ENCODE results near the gene MYBBP1A.
A peak's percentile ranks its signal among the peaks of the same experiment; 100 is the strongest.

MYBBP1A gene

DNA sequence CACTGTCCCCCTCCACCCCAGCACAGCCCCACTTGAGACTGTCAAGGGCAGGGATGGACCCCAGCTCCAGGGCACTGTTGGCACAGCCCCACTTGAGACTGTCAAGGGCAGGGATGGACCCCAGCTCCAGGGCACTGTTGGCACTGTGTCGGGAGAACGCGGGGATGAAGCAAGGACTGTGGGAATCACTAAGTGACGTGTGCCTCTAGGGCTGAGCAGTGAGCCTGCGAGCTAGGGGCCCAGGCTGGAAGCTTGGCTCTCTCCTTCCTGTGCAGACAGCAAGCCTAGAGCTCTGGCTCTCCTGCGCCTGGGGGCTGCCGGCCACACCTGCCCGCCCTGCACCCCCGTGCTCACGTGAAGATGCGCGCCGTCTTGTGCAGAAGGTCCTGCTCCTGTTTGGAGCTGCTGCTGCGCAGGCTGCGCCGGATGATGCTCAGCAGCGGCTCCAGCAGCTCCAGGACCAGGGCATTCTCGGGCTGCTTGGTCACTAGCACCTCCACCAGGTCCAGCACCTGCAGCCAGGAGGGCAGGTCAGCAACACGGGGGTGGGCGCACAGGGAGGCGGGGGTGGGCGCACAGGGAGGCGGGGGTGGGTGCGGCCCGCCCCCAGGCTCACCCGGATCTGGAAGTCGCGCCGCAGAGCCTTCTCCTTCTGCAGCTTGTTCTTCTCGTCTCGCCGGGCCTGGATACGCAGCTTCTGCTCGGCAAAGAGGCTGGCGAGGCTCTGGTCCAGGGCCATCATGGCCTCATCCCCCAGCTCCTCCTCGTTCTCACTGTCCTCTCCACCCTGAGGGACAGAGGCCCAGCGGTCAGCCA, 10.8 kb downstream of the MYBBP1A start:
- peaks cover 56% of the 10 kb centered on the region for H3K36me3 ChIP-seq (ENCODE audit: control insufficient read depth, insufficient read depth, low read length)
- H3K27me3 ChIP-seq (replicated peaks; ENCODE audit: control insufficient read depth, insufficient read depth, low read length): no peaks in the 10 kb centered on the region
- no peak for TF ChIP-seq CTCF (IDR thresholded peaks at IDR 0.05; ENCODE audit: insufficient read depth, low read length, poor library complexity, severe bottlenecking)
- DNase-seq (ENCODE audit: extremely low read depth, insufficient read length): peak; percentile 16
- H3K4me3 ChIP-seq (replicated peaks; ENCODE audit: low read depth, low read length): no peak overlapping the region

- peak; percentile 13 for DNase-seq (ENCODE audit: extremely low read depth, insufficient read length)
- H3K27me3 ChIP-seq (replicated peaks; ENCODE audit: control insufficient read depth, insufficient read depth, low read length): no peaks in the 10 kb centered on the region
- no peak for TF ChIP-seq CTCF (IDR thresholded peaks at IDR 0.05; ENCODE audit: insufficient read depth, low read length, poor library complexity, severe bottlenecking)
- H3K4me3 ChIP-seq (replicated peaks; ENCODE audit: low read depth, low read length): no peak overlapping the region
- H3K36me3 ChIP-seq (ENCODE audit: control insufficient read depth, insufficient read depth, low read length): peaks cover 53% of the 10 kb centered on the region
Observed at GRCh38 chr17:4543557-4544026, 11.6 kb downstream of the MYBBP1A start.

- DNase-seq (ENCODE audit: extremely low read depth, insufficient read length): peak; percentile 8
- H3K36me3 ChIP-seq (ENCODE audit: control insufficient read depth, insufficient read depth, low read length): peaks cover 50% of the 10 kb centered on the region
Observed at GRCh38 chr17:4542726-4543191, 12.4 kb downstream of the MYBBP1A start.

DNA sequence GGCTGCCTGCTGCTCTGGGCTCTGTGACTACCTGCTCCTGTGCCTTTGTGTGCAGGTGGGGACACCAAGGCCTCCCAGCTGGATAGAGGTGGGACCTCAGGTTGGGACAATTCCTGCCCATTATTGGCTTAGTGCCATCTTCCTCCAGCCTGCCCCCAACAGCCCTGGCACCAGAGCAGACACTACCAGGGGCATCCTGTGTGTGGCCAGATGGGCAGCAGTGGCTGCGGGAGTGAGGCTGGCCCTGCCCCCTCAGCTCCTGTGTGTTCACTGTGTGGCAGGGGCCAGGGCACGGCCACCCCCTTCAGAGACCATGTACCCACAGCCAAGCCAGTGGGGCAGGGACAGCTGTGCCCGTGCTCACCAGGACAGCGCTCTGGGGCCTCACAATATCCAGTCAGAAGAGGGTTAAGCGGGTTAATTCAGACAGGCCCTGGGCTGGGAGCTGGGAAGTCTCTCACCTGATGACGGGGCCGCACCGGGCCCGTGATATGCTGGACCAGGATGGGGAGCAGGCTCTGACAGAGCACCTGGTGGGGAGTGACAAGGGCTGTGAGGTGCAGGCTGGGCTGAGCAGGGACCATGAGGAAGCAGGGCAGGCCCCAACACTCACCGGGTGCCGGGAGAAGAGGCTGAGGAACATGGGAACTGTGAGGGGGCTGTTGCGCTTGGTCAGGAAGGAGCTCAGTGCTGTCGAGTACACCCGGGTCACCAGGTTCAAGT, 13.0 kb downstream of the MYBBP1A start:
- no peak overlapping the region for H3K4me3 ChIP-seq (replicated peaks; ENCODE audit: low read depth, low read length)
- TF ChIP-seq CTCF (IDR thresholded peaks at IDR 0.05; ENCODE audit: insufficient read depth, low read length, poor library complexity, severe bottlenecking): no peak
- H3K36me3 ChIP-seq (ENCODE audit: control insufficient read depth, insufficient read depth, low read length): peaks cover 52% of the 10 kb centered on the region
- DNase-seq (ENCODE audit: extremely low read depth, insufficient read length): peak; percentile 11
- H3K27me3 ChIP-seq (replicated peaks; ENCODE audit: control insufficient read depth, insufficient read depth, low read length): no peaks in the 10 kb centered on the region

More at GRCh38 chr17:4542726-4543191, 12.4 kb downstream of the MYBBP1A start:
- TF ChIP-seq CTCF (IDR thresholded peaks at IDR 0.05; ENCODE audit: insufficient read depth, low read length, poor library complexity, severe bottlenecking): no peak
- Histone ChIP-seq H3K4me3 (replicated peaks; ENCODE audit: low read depth, low read length) (no peak overlapping the region), H3K27me3 (replicated peaks; ENCODE audit: control insufficient read depth, insufficient read depth, low read length) (no peaks in the 10 kb centered on the region)

GRCh38 chr17:4541328-4542002, 13.7 kb downstream of the MYBBP1A start:
- H3K4me3 ChIP-seq (replicated peaks; ENCODE audit: low read depth, low read length): no peak overlapping the region
- DNase-seq (ENCODE audit: extremely low read depth, insufficient read length): peak; percentile 8
- no peak for TF ChIP-seq CTCF (IDR thresholded peaks at IDR 0.05; ENCODE audit: insufficient read depth, low read length, poor library complexity, severe bottlenecking)
- H3K36me3 ChIP-seq (ENCODE audit: control insufficient read depth, insufficient read depth, low read length): peaks cover 52% of the 10 kb centered on the region
- no peaks in the 10 kb centered on the region for H3K27me3 ChIP-seq (replicated peaks; ENCODE audit: control insufficient read depth, insufficient read depth, low read length)
